GM12878 (cell line): ENCODE results near the gene NEAT1. TPM values are rescaled to one million over a fixed set of nuclear protein-coding genes. Genes with fewer than 3 reads are reported as not detected.

Experiments
- BCL11A ChIP-seq: IDR thresholded peaks from 2 replicates; pipeline ENCODE4 v1.6.1; 2011; ENCODE audit warnings: low read depth, low read length
- CHD1 ChIP-seq: IDR thresholded peaks from 2 replicates; pipeline ENCODE4 v1.6.1; 2012; ENCODE audit warnings: low read depth, low read length, improper control_type of control experiment
- HDAC2 ChIP-seq: fragments of 200-600 bp; sonication (generic); IDR thresholded peaks from 2 replicates; pipeline ENCODE4 v1.6.1; 2017
- MEF2B ChIP-seq: fragments of 450-650 bp; IDR thresholded peaks from 2 replicates; pipeline ENCODE4 v1.6.1; 2018; ENCODE audit warnings: mild to moderate bottlenecking, moderate library complexity; ENCODE audit not compliant: partially characterized antibody, poor library complexity, severe bottlenecking
- POLR2A ChIP-seq: IDR thresholded peaks from 2 replicates; pipeline ENCODE4 v1.6.1; 2011; ENCODE audit warnings: low read depth, mild to moderate bottlenecking, low read length
- POLR2AphosphoS2 ChIP-seq: IDR thresholded peaks from 2 replicates; pipeline ENCODE4 v1.6.1; 2011; ENCODE audit warnings: low read depth, mild to moderate bottlenecking, low read length, improper control_type of control experiment, moderate library complexity
- RFX5 ChIP-seq: IDR thresholded peaks from 2 replicates; pipeline ENCODE4 v1.6.1; 2011; ENCODE audit warnings: low read depth, low read length, improper control_type of control experiment
- polyA plus RNA-seq, 11 experiments: library from polyadenylated mRNA; depleted of rRNA in 4 of 11; unstranded in 6 of 11; stranded (reverse) in 5 of 11; fragments of >200 nt; fragmentation: Nextera tagmentation in 4 of 11; fragmentation: Illumina TruSeq in 1 of 11; extraction: Ambion mirVana in 4 of 11; extraction: Trizol in 1 of 11; gene quantifications; 1 replicate in 1 of 11; 2 replicates in 10 of 11; pipeline versions ENCODE4 v1.2.1 to v1.2.3, GENCODE V29; 2011 to 2016; ENCODE audit warnings: inconsistent platforms in 2 of 11, missing spikeins in 2 of 11, low read depth in 1 of 11
- total RNA-seq, 4 experiments: library from RNA; depleted of rRNA in 3 of 4; stranded (reverse); fragments of >200 nt in 3 of 4; fragmentation: Illumina TruSeq in 1 of 4; extraction: Trizol in 1 of 4; gene quantifications; 2 replicates each; pipeline versions ENCODE4 v1.2.1 to v1.2.3, GENCODE V29; 2013 to 2021
- TF ChIP-seq, protein P1 (sequence below): fragments of 450-650 bp; IDR thresholded peaks from 2 replicates; pipeline ENCODE4 v1.6.1; 2017; ENCODE audit warnings: antibody characterized with exemption, mild to moderate bottlenecking, moderate library complexity
- TF ChIP-seq, protein P2 (sequence below): fragments of 450-650 bp; formaldehyde crosslinking; IDR thresholded peaks from 2 replicates; pipeline ENCODE4 v1.4.0; 2022; ENCODE audit warnings: mild to moderate bottlenecking, moderate library complexity
- TF ChIP-seq, protein P3 (sequence below): fragments of 450-650 bp; IDR thresholded peaks from 2 replicates; pipeline ENCODE4 v1.6.1; 2017; ENCODE audit warnings: borderline replicate concordance
- TF ChIP-seq, protein P4 (sequence below): IDR thresholded peaks from 2 replicates; pipeline ENCODE4 v1.6.1; 2011; ENCODE audit warnings: borderline replicate concordance, low read depth, mild to moderate bottlenecking, moderate library complexity, low read length; ENCODE audit not compliant: insufficient read depth, poor library complexity, severe bottlenecking
- TF ChIP-seq, protein P5 (sequence below): IDR thresholded peaks from 2 replicates; pipeline ENCODE4 v1.6.1; 2012; ENCODE audit warnings: mild to moderate bottlenecking, low read depth, low read length
- TF ChIP-seq, protein P6 (sequence below): fragments of 450-650 bp; IDR thresholded peaks from 2 replicates; pipeline ENCODE4 v1.6.1; 2017; ENCODE audit warnings: mild to moderate bottlenecking, low read depth, inconsistent platforms; ENCODE audit not compliant: poor library complexity, severe bottlenecking

Gene NEAT1
- total and polyA plus RNA-seq, 10 of the 15 experiments (the other 5 are each of a cell fraction or from before 2014, with no cell fraction given), result 13.6 to 328 (median 69.4) TPM

DNA sequence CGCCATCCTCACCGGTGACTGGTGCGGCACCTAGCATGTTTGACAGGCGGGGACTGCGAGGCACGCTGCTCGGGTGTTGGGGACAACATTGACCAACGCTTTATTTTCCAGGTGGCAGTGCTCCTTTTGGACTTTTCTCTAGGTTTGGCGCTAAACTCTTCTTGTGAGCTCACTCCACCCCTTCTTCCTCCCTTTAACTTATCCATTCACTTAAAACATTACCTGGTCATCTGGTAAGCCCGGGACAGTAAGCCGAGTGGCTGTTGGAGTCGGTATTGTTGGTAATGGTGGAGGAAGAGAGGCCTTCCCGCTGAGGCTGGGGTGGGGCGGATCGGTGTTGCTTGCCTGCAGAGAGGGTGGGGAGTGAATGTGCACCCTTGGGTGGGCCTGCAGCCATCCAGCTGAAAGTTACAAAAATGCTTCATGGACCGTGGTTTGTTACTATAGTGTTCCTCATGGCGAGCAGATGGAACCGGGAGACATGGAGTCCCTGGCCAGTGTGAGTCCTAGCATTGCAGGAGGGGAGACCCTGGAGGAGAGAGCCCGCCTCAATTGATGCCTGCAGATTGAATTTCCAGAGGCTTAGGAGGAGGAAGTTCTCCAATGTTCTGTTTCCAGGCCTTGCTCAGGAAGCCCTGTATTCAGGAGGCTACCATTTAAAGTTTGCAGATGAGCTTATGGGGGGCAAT is 1.1 kb downstream of the NEAT1 start (continued):
- TF ChIP-seq, protein P1, sequence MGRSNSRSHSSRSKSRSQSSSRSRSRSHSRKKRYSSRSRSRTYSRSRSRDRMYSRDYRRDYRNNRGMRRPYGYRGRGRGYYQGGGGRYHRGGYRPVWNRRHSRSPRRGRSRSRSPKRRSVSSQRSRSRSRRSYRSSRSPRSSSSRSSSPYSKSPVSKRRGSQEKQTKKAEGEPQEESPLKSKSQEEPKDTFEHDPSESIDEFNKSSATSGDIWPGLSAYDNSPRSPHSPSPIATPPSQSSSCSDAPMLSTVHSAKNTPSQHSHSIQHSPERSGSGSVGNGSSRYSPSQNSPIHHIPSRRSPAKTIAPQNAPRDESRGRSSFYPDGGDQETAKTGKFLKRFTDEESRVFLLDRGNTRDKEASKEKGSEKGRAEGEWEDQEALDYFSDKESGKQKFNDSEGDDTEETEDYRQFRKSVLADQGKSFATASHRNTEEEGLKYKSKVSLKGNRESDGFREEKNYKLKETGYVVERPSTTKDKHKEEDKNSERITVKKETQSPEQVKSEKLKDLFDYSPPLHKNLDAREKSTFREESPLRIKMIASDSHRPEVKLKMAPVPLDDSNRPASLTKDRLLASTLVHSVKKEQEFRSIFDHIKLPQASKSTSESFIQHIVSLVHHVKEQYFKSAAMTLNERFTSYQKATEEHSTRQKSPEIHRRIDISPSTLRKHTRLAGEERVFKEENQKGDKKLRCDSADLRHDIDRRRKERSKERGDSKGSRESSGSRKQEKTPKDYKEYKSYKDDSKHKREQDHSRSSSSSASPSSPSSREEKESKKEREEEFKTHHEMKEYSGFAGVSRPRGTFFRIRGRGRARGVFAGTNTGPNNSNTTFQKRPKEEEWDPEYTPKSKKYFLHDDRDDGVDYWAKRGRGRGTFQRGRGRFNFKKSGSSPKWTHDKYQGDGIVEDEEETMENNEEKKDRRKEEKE, result no peak
- TF ChIP-seq MEF2B, result no peak
- no peak; the same call in 1 of the 2 replicates for TF ChIP-seq POLR2AphosphoS2
- TF ChIP-seq, protein P2, sequence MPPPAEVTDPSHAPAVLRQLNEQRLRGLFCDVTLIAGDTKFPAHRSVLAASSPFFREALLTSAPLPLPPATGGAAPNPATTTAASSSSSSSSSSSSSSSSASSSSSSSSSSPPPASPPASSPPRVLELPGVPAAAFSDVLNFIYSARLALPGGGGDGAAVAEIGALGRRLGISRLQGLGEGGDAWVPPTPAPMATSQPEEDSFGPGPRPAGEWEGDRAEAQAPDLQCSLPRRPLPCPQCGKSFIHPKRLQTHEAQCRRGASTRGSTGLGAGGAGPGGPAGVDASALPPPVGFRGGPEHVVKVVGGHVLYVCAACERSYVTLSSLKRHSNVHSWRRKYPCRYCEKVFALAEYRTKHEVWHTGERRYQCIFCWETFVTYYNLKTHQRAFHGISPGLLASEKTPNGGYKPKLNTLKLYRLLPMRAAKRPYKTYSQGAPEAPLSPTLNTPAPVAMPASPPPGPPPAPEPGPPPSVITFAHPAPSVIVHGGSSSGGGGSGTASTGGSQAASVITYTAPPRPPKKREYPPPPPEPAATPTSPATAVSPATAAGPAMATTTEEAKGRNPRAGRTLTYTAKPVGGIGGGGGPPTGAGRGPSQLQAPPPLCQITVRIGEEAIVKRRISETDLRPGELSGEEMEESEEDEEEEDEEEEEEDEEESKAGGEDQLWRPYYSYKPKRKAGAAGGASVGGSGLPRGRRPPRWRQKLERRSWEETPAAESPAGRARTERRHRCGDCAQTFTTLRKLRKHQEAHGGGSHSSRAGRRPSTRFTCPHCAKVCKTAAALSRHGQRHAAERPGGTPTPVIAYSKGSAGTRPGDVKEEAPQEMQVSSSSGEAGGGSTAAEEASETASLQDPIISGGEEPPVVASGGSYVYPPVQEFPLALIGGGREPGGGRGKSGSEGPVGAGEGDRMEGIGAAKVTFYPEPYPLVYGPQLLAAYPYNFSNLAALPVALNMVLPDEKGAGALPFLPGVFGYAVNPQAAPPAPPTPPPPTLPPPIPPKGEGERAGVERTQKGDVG (CRISPR knock-in tag), result no peak
- peak; percentile 83 for TF ChIP-seq CHD1
- TF ChIP-seq, protein P3, sequence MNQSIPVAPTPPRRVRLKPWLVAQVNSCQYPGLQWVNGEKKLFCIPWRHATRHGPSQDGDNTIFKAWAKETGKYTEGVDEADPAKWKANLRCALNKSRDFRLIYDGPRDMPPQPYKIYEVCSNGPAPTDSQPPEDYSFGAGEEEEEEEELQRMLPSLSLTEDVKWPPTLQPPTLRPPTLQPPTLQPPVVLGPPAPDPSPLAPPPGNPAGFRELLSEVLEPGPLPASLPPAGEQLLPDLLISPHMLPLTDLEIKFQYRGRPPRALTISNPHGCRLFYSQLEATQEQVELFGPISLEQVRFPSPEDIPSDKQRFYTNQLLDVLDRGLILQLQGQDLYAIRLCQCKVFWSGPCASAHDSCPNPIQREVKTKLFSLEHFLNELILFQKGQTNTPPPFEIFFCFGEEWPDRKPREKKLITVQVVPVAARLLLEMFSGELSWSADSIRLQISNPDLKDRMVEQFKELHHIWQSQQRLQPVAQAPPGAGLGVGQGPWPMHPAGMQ, result no peak
- TF ChIP-seq RFX5, result no peak
- TF ChIP-seq BCL11A, result 0 out of 2 replicates have a peak, but pooled peaks have one; percentile 40
- no peak for TF ChIP-seq HDAC2
- TF ChIP-seq, protein P4, sequence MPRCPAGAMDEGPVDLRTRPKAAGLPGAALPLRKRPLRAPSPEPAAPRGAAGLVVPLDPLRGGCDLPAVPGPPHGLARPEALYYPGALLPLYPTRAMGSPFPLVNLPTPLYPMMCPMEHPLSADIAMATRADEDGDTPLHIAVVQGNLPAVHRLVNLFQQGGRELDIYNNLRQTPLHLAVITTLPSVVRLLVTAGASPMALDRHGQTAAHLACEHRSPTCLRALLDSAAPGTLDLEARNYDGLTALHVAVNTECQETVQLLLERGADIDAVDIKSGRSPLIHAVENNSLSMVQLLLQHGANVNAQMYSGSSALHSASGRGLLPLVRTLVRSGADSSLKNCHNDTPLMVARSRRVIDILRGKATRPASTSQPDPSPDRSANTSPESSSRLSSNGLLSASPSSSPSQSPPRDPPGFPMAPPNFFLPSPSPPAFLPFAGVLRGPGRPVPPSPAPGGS, result no peak
- TF ChIP-seq, protein P5, sequence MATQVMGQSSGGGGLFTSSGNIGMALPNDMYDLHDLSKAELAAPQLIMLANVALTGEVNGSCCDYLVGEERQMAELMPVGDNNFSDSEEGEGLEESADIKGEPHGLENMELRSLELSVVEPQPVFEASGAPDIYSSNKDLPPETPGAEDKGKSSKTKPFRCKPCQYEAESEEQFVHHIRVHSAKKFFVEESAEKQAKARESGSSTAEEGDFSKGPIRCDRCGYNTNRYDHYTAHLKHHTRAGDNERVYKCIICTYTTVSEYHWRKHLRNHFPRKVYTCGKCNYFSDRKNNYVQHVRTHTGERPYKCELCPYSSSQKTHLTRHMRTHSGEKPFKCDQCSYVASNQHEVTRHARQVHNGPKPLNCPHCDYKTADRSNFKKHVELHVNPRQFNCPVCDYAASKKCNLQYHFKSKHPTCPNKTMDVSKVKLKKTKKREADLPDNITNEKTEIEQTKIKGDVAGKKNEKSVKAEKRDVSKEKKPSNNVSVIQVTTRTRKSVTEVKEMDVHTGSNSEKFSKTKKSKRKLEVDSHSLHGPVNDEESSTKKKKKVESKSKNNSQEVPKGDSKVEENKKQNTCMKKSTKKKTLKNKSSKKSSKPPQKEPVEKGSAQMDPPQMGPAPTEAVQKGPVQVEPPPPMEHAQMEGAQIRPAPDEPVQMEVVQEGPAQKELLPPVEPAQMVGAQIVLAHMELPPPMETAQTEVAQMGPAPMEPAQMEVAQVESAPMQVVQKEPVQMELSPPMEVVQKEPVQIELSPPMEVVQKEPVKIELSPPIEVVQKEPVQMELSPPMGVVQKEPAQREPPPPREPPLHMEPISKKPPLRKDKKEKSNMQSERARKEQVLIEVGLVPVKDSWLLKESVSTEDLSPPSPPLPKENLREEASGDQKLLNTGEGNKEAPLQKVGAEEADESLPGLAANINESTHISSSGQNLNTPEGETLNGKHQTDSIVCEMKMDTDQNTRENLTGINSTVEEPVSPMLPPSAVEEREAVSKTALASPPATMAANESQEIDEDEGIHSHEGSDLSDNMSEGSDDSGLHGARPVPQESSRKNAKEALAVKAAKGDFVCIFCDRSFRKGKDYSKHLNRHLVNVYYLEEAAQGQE, result no peak
- TF ChIP-seq, protein P6, sequence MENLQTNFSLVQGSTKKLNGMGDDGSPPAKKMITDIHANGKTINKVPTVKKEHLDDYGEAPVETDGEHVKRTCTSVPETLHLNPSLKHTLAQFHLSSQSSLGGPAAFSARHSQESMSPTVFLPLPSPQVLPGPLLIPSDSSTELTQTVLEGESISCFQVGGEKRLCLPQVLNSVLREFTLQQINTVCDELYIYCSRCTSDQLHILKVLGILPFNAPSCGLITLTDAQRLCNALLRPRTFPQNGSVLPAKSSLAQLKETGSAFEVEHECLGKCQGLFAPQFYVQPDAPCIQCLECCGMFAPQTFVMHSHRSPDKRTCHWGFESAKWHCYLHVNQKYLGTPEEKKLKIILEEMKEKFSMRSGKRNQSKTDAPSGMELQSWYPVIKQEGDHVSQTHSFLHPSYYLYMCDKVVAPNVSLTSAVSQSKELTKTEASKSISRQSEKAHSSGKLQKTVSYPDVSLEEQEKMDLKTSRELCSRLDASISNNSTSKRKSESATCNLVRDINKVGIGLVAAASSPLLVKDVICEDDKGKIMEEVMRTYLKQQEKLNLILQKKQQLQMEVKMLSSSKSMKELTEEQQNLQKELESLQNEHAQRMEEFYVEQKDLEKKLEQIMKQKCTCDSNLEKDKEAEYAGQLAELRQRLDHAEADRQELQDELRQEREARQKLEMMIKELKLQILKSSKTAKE, result no peak
- TF ChIP-seq POLR2A, result peak; percentile 65
